K562 (cell line): ENCODE measurements around the gene MARVELD1. TPM values are rescaled to one million over a fixed set of nuclear protein-coding genes. Genes with fewer than 3 reads are reported as not detected.
A peak's percentile ranks its signal among the peaks of the same experiment; 100 is the strongest.

Experiments
- ATAC-seq: fragments of 200-7000 bp; cut with Tn5 transposase; 3 replicates; pipeline ENCODE4 v1.9.1; 2020; ENCODE audit warnings: moderate library complexity
- BruUV-seq: library from RNA; stranded (reverse); fragments of 400-500 nt; replicated peaks from 2 replicates; lab custom pipeline; 2021; lab: Mats Ljungman, UMichigan
- CTCF ChIA-PET: fragments of 300-600 bp; formaldehyde crosslinking; extraction: SDS; loops from one replicate; lab custom pipeline; 2021; ENCODE audit warnings: low intra/inter-chr PET ratio; lab: Yijun Ruan, JAX
- POLR2A ChIA-PET: fragments of 300-600, 350-650 bp; sonication (Branson Sonifier 250); formaldehyde crosslinking; extraction: SDS; loops from one replicate; lab custom pipeline; 2021; ENCODE audit warnings: antibody characterized with exemption, inconsistent platforms; lab: Yijun Ruan, JAX
- DNase-seq, 4 experiments: peaks; one replicate each; pipeline versions ENCODE4 v3.0.0 to v3.0.0-alpha.2; 2011 to 2018; ENCODE audit warnings: low spot score in 3 of 4, mixed read lengths in 3 of 4; ENCODE audit errors: extremely low read depth in 1 of 4
- FAIRE-seq: peaks from 2 replicates; lab custom pipeline; 2011; peaks lifted over from hg19 to GRCh38; lab: Jason Lieb, UNC
- H2AFZ ChIP-seq: 2 replicates; pipeline ENCODE4 v1.6.0; 2011; ENCODE audit warnings: low read depth, low read length, control low read depth, inconsistent platforms
- H3K27ac ChIP-seq: fragments of 200-600 bp; 3 replicates; pipeline ENCODE4 v1.8.0; 2011; ENCODE audit warnings: low read depth, mild to moderate bottlenecking, control low read depth, inconsistent platforms, low read length, moderate library complexity, mixed read lengths; ENCODE audit errors: extremely low read depth
- H3K27me3 ChIP-seq, 2 experiments: fragments of 300-600 bp in 1 of 2; 2 replicates in 1 of 2; 3 replicates in 1 of 2; pipeline versions ENCODE4 v1.6.0 to v1.8.0; 2011; ENCODE audit warnings: inconsistent platforms in 2 of 2, low read length in 2 of 2, mild to moderate bottlenecking in 1 of 2, mixed read lengths in 1 of 2, moderate library complexity in 1 of 2; ENCODE audit not compliant: control insufficient read depth in 2 of 2, insufficient read depth in 2 of 2
- H3K36me3 ChIP-seq: fragments of 300-600 bp; 3 replicates; pipeline ENCODE4 v1.8.0; 2011; ENCODE audit warnings: mild to moderate bottlenecking, low read length, inconsistent platforms; ENCODE audit not compliant: control insufficient read depth, insufficient read depth
- H3K4me1 ChIP-seq, 2 experiments: fragments of 200-600 bp in 1 of 2; replicated peaks in 1 of 2; 2 replicates in 1 of 2; 3 replicates in 1 of 2; pipeline versions ENCODE4 v1.5.1 to v1.8.0; 2011; ENCODE audit warnings: inconsistent platforms in 2 of 2, low read length in 2 of 2, mild to moderate bottlenecking in 1 of 2, mixed read lengths in 1 of 2, moderate library complexity in 1 of 2; ENCODE audit not compliant: control insufficient read depth in 2 of 2, insufficient read depth in 2 of 2
- H3K4me2 ChIP-seq: 2 replicates; pipeline ENCODE4 v1.6.1; 2011; ENCODE audit warnings: low read length, control low read depth, inconsistent platforms, mixed read lengths; ENCODE audit not compliant: insufficient read depth
- H3K4me3 ChIP-seq: fragments of 200-600 bp; sonication (generic), shearing (Covaris generic); 2 replicates; pipeline ENCODE4 v1.5.1; 2016; ENCODE audit warnings: control low read depth, inconsistent platforms
- H3K79me2 ChIP-seq: fragments of 200-600 bp; 3 replicates; pipeline ENCODE4 v1.8.0; 2011; ENCODE audit warnings: low read length, inconsistent platforms; ENCODE audit not compliant: control insufficient read depth, insufficient read depth
- H3K9ac ChIP-seq, 2 experiments: 2 replicates each; pipeline versions ENCODE4 v1.6.0 to v1.6.1; 2011; ENCODE audit warnings: low read depth in 2 of 2, low read length in 2 of 2, control low read depth in 1 of 2, inconsistent platforms in 1 of 2, mild to moderate bottlenecking in 1 of 2, mixed read lengths in 1 of 2; ENCODE audit not compliant: insufficient read depth in 1 of 2
- H3K9me1 ChIP-seq: one replicate; pipeline ENCODE4 v1.6.0; 2011; ENCODE audit warnings: inconsistent platforms, mild to moderate bottlenecking, low read length, moderate library complexity; ENCODE audit not compliant: control insufficient read depth, insufficient read depth
- H3K9me3 ChIP-seq: replicated peaks from 2 replicates; pipeline ENCODE4 v1.5.1; 2011; ENCODE audit warnings: low read depth, low read length, inconsistent platforms; ENCODE audit not compliant: control insufficient read depth, insufficient read depth
- H4K20me1 ChIP-seq: replicated peaks from 2 replicates; pipeline ENCODE4 v1.6.1; 2011; ENCODE audit warnings: low read length, inconsistent platforms, mixed read lengths; ENCODE audit not compliant: control insufficient read depth, insufficient read depth
- CHD1 ChIP-seq: fragments of 200-600 bp; sonication (generic); IDR thresholded peaks from one replicate; pipeline ENCODE4 v1.6.1; 2012; ENCODE audit warnings: mild to moderate bottlenecking, moderate library complexity, low read length, inconsistent platforms
- FOXK1 ChIP-seq: sonication (generic); formaldehyde crosslinking; IDR thresholded peaks from 2 replicates; pipeline ENCODE4 v1.8.0; 2022; ENCODE audit warnings: missing genetic modification reagents, mild to moderate bottlenecking, borderline replicate concordance
- MAX ChIP-seq: sonication (generic); formaldehyde crosslinking; IDR thresholded peaks from 2 replicates; pipeline ENCODE4 v1.9.0; 2022; ENCODE audit warnings: mild to moderate bottlenecking, missing genetic modification reagents
- RBBP5 ChIP-seq: fragments of 200-600 bp; sonication (generic); IDR thresholded peaks from 2 replicates; pipeline ENCODE4 v1.6.1; 2012; ENCODE audit warnings: borderline replicate concordance, mild to moderate bottlenecking, low read length, control low read depth, inconsistent platforms; ENCODE audit not compliant: insufficient read depth, poor library complexity, severe bottlenecking
- ZKSCAN8 ChIP-seq: fragments of 200-800 bp; sonication (Bioruptor generic); IDR thresholded peaks from 2 replicates; pipeline ENCODE4 v1.6.1; 2016; ENCODE audit warnings: missing genetic modification characterization, missing compliant biosample characterization
- WGBS: fragments of 100-300 bp; shearing (Covaris generic); methylation state at CpG from one replicate; pipeline ENCODE4 v1.1.6; 2016; ENCODE audit warnings: low coverage, mixed read lengths; ENCODE audit not compliant: insufficient coverage; ENCODE audit errors: missing lambda C conversion rate; 5-methylcytosine and 5-hydroxymethylcytosine counted together
- in situ Hi-C: fragments of 300-500 bp; cut with MboI; formaldehyde crosslinking; loops from 4 replicates; pipeline ENCODE4 v1.15.0; 2018; ENCODE audit warnings: inconsistent platforms, mixed read lengths
- intact Hi-C: fragments of 100-400 bp; cut with micrococcal nuclease; formaldehyde crosslinking; loops from 2 replicates; pipeline ENCODE4 v1.14.2; 2022
- polyA plus RNA-seq, 8 experiments: library from polyadenylated mRNA; depleted of rRNA in 4 of 8; stranded (reverse) in 5 of 8; unstranded in 3 of 8; fragments of >200 nt; fragmentation: Nextera tagmentation in 2 of 8; fragmentation: Illumina TruSeq in 1 of 8; extraction: Ambion mirVana in 2 of 8; extraction: Trizol in 1 of 8; gene quantifications; 2 replicates each; pipeline versions ENCODE4 v1.2.1 to v1.2.3, GENCODE V29; 2011 to 2014; ENCODE audit warnings: inconsistent platforms in 1 of 8, missing spikeins in 1 of 8
- total RNA-seq, 7 experiments: library from RNA; depleted of rRNA in 6 of 7; stranded (reverse); fragments of >200 nt in 6 of 7; fragmentation: Illumina TruSeq in 2 of 7; extraction: Trizol in 2 of 7; gene quantifications; 2 replicates each; pipeline versions ENCODE4 v1.2.1 to v1.2.3, GENCODE V29; 2011 to 2021; ENCODE audit warnings: low replicate concordance in 1 of 7

MARVELD1 gene
- total and polyA plus RNA-seq, 9 of the 15 experiments (the other 6 are each of a cell fraction or from before 2014, with no cell fraction given): 2.7 to 12.5 (median 5.3) TPM

GRCh38 chr10:97737770-97738265 is 24.3 kb downstream of the MARVELD1 start:
- Histone ChIP-seq H3K9ac (peak overlapping the region; percentile 94 to 97), H3K4me1 (peaks cover 17 to 23% of the 10 kb centered on the region in 2 experiments; a peak in 4 of 5 replicates), H3K9me1 (no peaks in the 10 kb centered on the region), H3K27ac (peak overlapping the region; percentile 90), H3K4me3 (peak overlapping the region; percentile 84), H4K20me1 (peaks cover 6% of the 10 kb centered on the region; the same call in 1 of the 2 replicates), H3K36me3 (peaks cover 25% of the 10 kb centered on the region), H2AFZ (peak overlapping the region; percentile 98; the same call in 1 of the 2 replicates), H3K27me3 (no peaks in the 10 kb centered on the region), H3K4me2 (peak overlapping the region; percentile 92), H3K79me2 (peaks cover 50% of the 10 kb centered on the region), H3K9me3 (no peaks in the 10 kb centered on the region; the same call in 1 of the 2 replicates)
- TF ChIP-seq ZKSCAN8 (CRISPR knock-in tag) (peak; percentile 88), MAX (no peak), CHD1 (peak; percentile 15), FOXK1 (CRISPR knock-in tag) (no peak), RBBP5 (peak; percentile 16)
- in situ Hi-C loops (no loop called here), intact Hi-C loops (no loop called here)
- ATAC-seq (peak; percentile 57), FAIRE-seq (peak; percentile 19), DNase-seq (peak in 1 of 4 experiments; percentile 32)
- ChIA-PET CTCF (no interaction called here), POLR2A (no interaction called here)
- BruUV-seq: no TSS peak
- WGBS: 4% methylated on average over 13 of the region's 14 CpGs
